ENCODE results near the gene TRIM69. TPM values are rescaled to one million over a fixed set of nuclear protein-coding genes. Genes with fewer than 3 reads are reported as not detected.
A peak's percentile ranks its signal among the peaks of the same experiment; 100 is the strongest.

The TRIM69 gene
- total RNA-seq, 2 experiments from 2014 or later = 76.0 to 78.0 TPM

DNA sequence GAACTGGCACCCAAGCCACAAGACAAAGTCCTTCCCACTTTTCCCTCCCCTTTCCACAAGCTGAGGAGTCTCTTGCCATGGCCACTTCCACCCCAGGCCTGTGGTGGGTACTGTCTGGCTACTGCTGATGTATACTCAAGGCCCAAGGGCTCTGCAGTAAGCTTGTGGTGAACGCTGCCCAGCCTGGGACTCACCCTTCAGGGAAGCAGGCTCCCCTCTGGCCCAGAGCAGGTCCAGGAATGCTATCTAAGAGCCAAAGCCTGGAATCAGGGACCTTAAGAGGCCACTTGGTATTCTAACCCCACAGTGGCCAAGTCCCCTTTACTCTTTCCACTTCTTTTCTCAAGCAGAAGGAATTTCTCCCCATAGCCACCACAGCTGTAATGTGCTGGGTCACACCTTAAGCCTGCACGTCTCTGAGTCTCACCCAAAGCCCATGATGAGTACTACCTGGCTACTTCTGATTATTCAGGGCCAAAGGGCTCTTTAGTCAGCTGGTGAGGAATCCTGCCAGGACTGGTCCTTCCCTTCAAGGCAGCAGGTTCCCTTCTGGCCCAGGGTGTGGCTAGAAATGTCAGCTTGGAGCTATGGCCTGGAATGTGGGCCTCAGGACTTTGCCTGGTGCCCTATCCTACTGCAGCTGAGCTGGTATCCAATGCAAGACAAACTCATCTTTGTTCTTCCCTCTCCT lies 29.2 kb upstream of the TRIM69 start:
- Mint-ChIP-seq H3K27ac (no peak overlapping the region), H3K4me3 (no peak overlapping the region), H3K4me1 (ENCODE audit: low read depth) (peaks cover 18% of the 10 kb centered on the region), H3K27me3 (peaks cover 3% of the 10 kb centered on the region), H3K36me3 (peaks cover 40% of the 10 kb centered on the region), H3K9me3 (peaks cover 4% of the 10 kb centered on the region)
- ChIA-PET POLR2A (interaction anchor here (3.0 to 18.2 kb wide), 2 partner anchors 22 to 43 kb away, joined by 16 to 1161 read pairs; partner anchors contain the start of genes SPG11 and TRIM69), CTCF (interaction anchor here (1.5 to 16.5 kb wide), 2 partner anchors 24 to 43 kb away, joined by 3 to 312 read pairs; partner anchors contain the start of gene SPG11)
- no peak for DNase-seq
- intact Hi-C loops (cut with micrococcal nuclease) = no loop called here

GRCh38 chr15:44710236-44711095 lies 25.9 kb upstream of the TRIM69 start:
- H3K9me3 Mint-ChIP-seq = peaks cover 3% of the 10 kb centered on the region
- DNase-seq = peak; percentile 59
- H3K4me1 Mint-ChIP-seq (ENCODE audit: low read depth) = peaks cover 32% of the 10 kb centered on the region
- CTCF ChIA-PET = interaction anchor here (0.6 to 16.5 kb wide), 20 partner anchors 11 to 284 kb away, joined by 3 to 312 read pairs (median 5); partner anchors contain the start of genes SPG11 and TRIM69
- peaks cover 64% of the 10 kb centered on the region for H3K36me3 Mint-ChIP-seq
- peak overlapping the region; percentile 100 for H3K27ac Mint-ChIP-seq
- POLR2A ChIA-PET = interaction anchor here (0.7 to 18.2 kb wide), 18 partner anchors 14 to 300 kb away, joined by 3 to 1161 read pairs (median 7); partner anchors contain the start of genes SPG11 and TRIM69
- H3K4me3 Mint-ChIP-seq = peak overlapping the region; percentile 88
- intact Hi-C loops (cut with micrococcal nuclease) = loop anchor here (1.0 to 2.0 kb wide), 8 partner anchors 9 to 164 kb away; partner anchors contain the start of genes SPG11 and TRIM69
- peaks cover 5% of the 10 kb centered on the region for H3K27me3 Mint-ChIP-seq

DNA sequence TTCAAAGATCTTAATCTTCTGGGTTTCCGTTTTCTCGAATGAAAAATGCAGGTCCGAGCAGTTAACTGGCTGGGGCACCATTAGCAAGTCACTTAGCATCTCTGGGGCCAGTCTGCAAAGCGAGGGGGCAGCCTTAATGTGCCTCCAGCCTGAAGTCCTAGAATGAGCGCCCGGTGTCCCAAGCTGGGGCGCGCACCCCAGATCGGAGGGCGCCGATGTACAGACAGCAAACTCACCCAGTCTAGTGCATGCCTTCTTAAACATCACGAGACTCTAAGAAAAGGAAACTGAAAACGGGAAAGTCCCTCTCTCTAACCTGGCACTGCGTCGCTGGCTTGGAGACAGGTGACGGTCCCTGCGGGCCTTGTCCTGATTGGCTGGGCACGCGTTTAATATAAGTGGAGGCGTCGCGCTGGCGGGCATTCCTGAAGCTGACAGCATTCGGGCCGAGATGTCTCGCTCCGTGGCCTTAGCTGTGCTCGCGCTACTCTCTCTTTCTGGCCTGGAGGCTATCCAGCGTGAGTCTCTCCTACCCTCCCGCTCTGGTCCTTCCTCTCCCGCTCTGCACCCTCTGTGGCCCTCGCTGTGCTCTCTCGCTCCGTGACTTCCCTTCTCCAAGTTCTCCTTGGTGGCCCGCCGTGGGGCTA lies 25.1 kb upstream of the TRIM69 start, which contains the start of the genes B2M and PATL2:
TSS of gene B2M (plus strand) at position 422 of the 647 bp plus-strand sequence. CDS start at position 452, 30 bp downstream.
TSS of gene PATL2 (minus strand) at position 228 of the 647 bp plus-strand sequence. CDS start 34,833 bp downstream, outside the sequence.
- POLR2A ChIA-PET = interaction anchor here (0.7 to 18.2 kb wide), 19 partner anchors 15 to 300 kb away, joined by 3 to 1161 read pairs (median 7); partner anchors contain the start of genes SPG11 and TRIM69
- peaks cover 38% of the 10 kb centered on the region for H3K4me1 Mint-ChIP-seq (ENCODE audit: low read depth)
- H3K36me3 Mint-ChIP-seq = peaks cover 69% of the 10 kb centered on the region
- CTCF ChIA-PET = interaction anchor here (0.6 to 16.5 kb wide), 21 partner anchors 10 to 284 kb away, joined by 3 to 312 read pairs (median 5); partner anchors contain the start of genes SPG11 and TRIM69
- H3K9me3 Mint-ChIP-seq = peaks cover 3% of the 10 kb centered on the region
- H3K4me3 Mint-ChIP-seq = peak within 1 kb of the TSS; percentile 88
- H3K27me3 Mint-ChIP-seq = peaks cover 5% of the 10 kb centered on the region
- peak; percentile 96 for DNase-seq
- peak within 1 kb of the TSS; percentile 100 for H3K27ac Mint-ChIP-seq
- intact Hi-C loops (cut with micrococcal nuclease) = loop anchor here (1.0 to 2.0 kb wide), 7 partner anchors 8 to 165 kb away; partner anchors contain the start of genes SPG11 and TRIM69

DNA sequence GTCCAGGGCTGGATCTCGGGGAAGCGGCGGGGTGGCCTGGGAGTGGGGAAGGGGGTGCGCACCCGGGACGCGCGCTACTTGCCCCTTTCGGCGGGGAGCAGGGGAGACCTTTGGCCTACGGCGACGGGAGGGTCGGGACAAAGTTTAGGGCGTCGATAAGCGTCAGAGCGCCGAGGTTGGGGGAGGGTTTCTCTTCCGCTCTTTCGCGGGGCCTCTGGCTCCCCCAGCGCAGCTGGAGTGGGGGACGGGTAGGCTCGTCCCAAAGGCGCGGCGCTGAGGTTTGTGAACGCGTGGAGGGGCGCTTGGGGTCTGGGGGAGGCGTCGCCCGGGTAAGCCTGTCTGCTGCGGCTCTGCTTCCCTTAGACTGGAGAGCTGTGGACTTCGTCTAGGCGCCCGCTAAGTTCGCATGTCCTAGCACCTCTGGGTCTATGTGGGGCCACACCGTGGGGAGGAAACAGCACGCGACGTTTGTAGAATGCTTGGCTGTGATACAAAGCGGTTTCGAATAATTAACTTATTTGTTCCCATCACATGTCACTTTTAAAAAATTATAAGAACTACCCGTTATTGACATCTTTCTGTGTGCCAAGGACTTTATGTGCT lies 24.5 kb upstream of the TRIM69 start:
- CTCF ChIA-PET = interaction anchor here (1.0 to 16.5 kb wide), 11 partner anchors 10 to 285 kb away, joined by 5 to 312 read pairs (median 10); partner anchors contain the start of genes SPG11 and TRIM69
- POLR2A ChIA-PET = interaction anchor here (0.7 to 18.2 kb wide), 14 partner anchors 11 to 166 kb away, joined by 3 to 1161 read pairs (median 8); partner anchors contain the start of genes SPG11 and TRIM69
- Mint-ChIP-seq H3K27me3 (peaks cover 5% of the 10 kb centered on the region), H3K36me3 (peaks cover 74% of the 10 kb centered on the region), H3K4me3 (peak overlapping the region; percentile 88), H3K4me1 (ENCODE audit: low read depth) (peaks cover 45% of the 10 kb centered on the region), H3K27ac (peak overlapping the region; percentile 100), H3K9me3 (peaks cover 3% of the 10 kb centered on the region)
- intact Hi-C loops (cut with micrococcal nuclease) = loop anchor here (1.0 to 2.0 kb wide), 7 partner anchors 7 to 166 kb away; partner anchors contain the start of genes SPG11 and TRIM69
- peak; percentile 67 for DNase-seq

DNA sequence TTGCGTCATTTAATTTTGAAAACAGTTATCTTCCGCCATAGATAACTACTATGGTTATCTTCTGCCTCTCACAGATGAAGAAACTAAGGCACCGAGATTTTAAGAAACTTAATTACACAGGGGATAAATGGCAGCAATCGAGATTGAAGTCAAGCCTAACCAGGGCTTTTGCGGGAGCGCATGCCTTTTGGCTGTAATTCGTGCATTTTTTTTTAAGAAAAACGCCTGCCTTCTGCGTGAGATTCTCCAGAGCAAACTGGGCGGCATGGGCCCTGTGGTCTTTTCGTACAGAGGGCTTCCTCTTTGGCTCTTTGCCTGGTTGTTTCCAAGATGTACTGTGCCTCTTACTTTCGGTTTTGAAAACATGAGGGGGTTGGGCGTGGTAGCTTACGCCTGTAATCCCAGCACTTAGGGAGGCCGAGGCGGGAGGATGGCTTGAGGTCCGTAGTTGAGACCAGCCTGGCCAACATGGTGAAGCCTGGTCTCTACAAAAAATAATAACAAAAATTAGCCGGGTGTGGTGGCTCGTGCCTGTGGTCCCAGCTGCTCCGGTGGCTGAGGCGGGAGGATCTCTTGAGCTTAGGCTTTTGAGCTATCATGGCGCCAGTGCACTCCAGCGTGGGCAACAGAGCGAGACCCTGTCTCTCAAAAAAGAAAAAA lies 23.9 kb upstream of the TRIM69 start:
- peaks cover 51% of the 10 kb centered on the region for H3K4me1 Mint-ChIP-seq (ENCODE audit: low read depth)
- peaks cover 80% of the 10 kb centered on the region for H3K36me3 Mint-ChIP-seq
- peak overlapping the region; percentile 88 for H3K4me3 Mint-ChIP-seq
- peaks cover 5% of the 10 kb centered on the region for H3K27me3 Mint-ChIP-seq
- POLR2A ChIA-PET = interaction anchor here (0.7 to 18.2 kb wide), 10 partner anchors 12 to 79 kb away, joined by 3 to 1161 read pairs (median 6); partner anchors contain the start of genes SPG11 and TRIM69
- DNase-seq = peak; percentile 74
- H3K27ac Mint-ChIP-seq = peak overlapping the region; percentile 100
- intact Hi-C loops (cut with micrococcal nuclease) = no loop called here
- H3K9me3 Mint-ChIP-seq = peaks cover 3% of the 10 kb centered on the region
- CTCF ChIA-PET = interaction anchor here (2.2 to 16.5 kb wide), 5 partner anchors 10 to 49 kb away, joined by 5 to 312 read pairs (median 155); partner anchors contain the start of genes SPG11 and TRIM69

GRCh38 chr15:44713006-44713966 lies 23.0 kb upstream of the TRIM69 start:
- intact Hi-C loops (cut with micrococcal nuclease) = no loop called here
- Mint-ChIP-seq H3K27ac (peak overlapping the region; percentile 100), H3K9me3 (peaks cover 3% of the 10 kb centered on the region), H3K27me3 (peaks cover 5% of the 10 kb centered on the region), H3K4me1 (ENCODE audit: low read depth) (peaks cover 56% of the 10 kb centered on the region), H3K36me3 (peaks cover 82% of the 10 kb centered on the region), H3K4me3 (peak overlapping the region; percentile 88)
- POLR2A ChIA-PET = interaction anchor here (1.0 to 18.2 kb wide), 9 partner anchors 15 to 167 kb away, joined by 3 to 1161 read pairs (median 7); partner anchors contain the start of genes SPG11 and TRIM69
- no peak for DNase-seq
- CTCF ChIA-PET = interaction anchor here (0.7 to 16.5 kb wide), 7 partner anchors 9 to 169 kb away, joined by 3 to 312 read pairs (median 9); partner anchors contain the start of genes SPG11 and TRIM69

GRCh38 chr15:44715142-44715796 lies 21.1 kb upstream of the TRIM69 start:
- intact Hi-C loops (cut with micrococcal nuclease) = no loop called here
- peaks cover 83% of the 10 kb centered on the region for H3K36me3 Mint-ChIP-seq

GRCh38 chr15:44715797-44716334 lies 20.5 kb upstream of the TRIM69 start:
- H3K4me3 Mint-ChIP-seq = peak overlapping the region; percentile 88
- peaks cover 68% of the 10 kb centered on the region for H3K4me1 Mint-ChIP-seq (ENCODE audit: low read depth)
- H3K27me3 Mint-ChIP-seq = peaks cover 5% of the 10 kb centered on the region
- peaks cover 3% of the 10 kb centered on the region for H3K9me3 Mint-ChIP-seq
- POLR2A ChIA-PET = interaction anchor here (1.4 to 18.2 kb wide), 3 partner anchors 13 to 69 kb away, joined by 4 to 1161 read pairs (median 400); partner anchors contain the start of genes SPG11 and TRIM69
- CTCF ChIA-PET = interaction anchor here (0.5 to 16.5 kb wide), 5 partner anchors 9 to 52 kb away, joined by 4 to 312 read pairs (median 155); partner anchors contain the start of genes SPG11 and TRIM69
- intact Hi-C loops (cut with micrococcal nuclease) = no loop called here
- H3K36me3 Mint-ChIP-seq = peaks cover 87% of the 10 kb centered on the region
- DNase-seq = no peak
- peak overlapping the region; percentile 92 for H3K27ac Mint-ChIP-seq

More at GRCh38 chr15:44715142-44715796, 21.1 kb upstream of the TRIM69 start:
- POLR2A ChIA-PET = interaction anchor here (1.4 to 18.2 kb wide), 3 partner anchors 13 to 68 kb away, joined by 4 to 1161 read pairs (median 400); partner anchors contain the start of genes SPG11 and TRIM69
- Mint-ChIP-seq H3K27ac (peak overlapping the region; percentile 92), H3K9me3 (peaks cover 3% of the 10 kb centered on the region), H3K27me3 (peaks cover 5% of the 10 kb centered on the region), H3K4me3 (peak overlapping the region; percentile 88), H3K4me1 (ENCODE audit: low read depth) (peaks cover 62% of the 10 kb centered on the region)
- CTCF ChIA-PET = interaction anchor here (0.5 to 16.5 kb wide), 5 partner anchors 10 to 51 kb away, joined by 4 to 312 read pairs (median 155); partner anchors contain the start of genes SPG11 and TRIM69
- no peak for DNase-seq
